Lower leg skin (tissue), 4 donors: ENCODE results near the gene KRT3. TPM values are rescaled to one million over a fixed set of nuclear protein-coding genes. Genes with fewer than 3 reads are reported as not detected.

Source experiments
- DNase-seq, 2 donors: peaks; one replicate each; pipeline ENCODE4 v3.0.0-alpha.2; 2019; ENCODE audit warnings: low spot score in 2 of 2
- H3K4me3 ChIP-seq: fragments of 200-600 bp; sonication (generic); 2 replicates; pipeline ENCODE4 v1.5.1; 2017; ENCODE audit warnings: mild to moderate bottlenecking, low read depth; ENCODE audit not compliant: poor library complexity, severe bottlenecking
- POLR2A ChIP-seq, 2 donors: fragments of 450-650 bp; IDR thresholded peaks; one replicate each; pipeline ENCODE4 v1.6.1; 2016 to 2017; ENCODE audit warnings: antibody characterized with exemption in 2 of 2, mild to moderate bottlenecking in 1 of 2, moderate library complexity in 1 of 2
- WGBS, 2 donors: methylation state at CpG; one replicate each; pipeline ENCODE4 v1.1.5; 2018; 5-methylcytosine and 5-hydroxymethylcytosine counted together
- intact Hi-C: fragments of 100-400 bp; cut with DNase I; formaldehyde crosslinking; loops from one replicate; pipeline ENCODE4 v1.15.0; 2023; ENCODE audit warnings: low total_unique reads
- total RNA-seq, 4 donors: library from RNA; depleted of rRNA; stranded (reverse); fragments of >200 nt; gene quantifications; one replicate each; pipeline ENCODE4 v1.1.0, GENCODE V29; 2016
- TF ChIP-seq, protein P1 (sequence below), 3 donors: fragments of 450-650 bp; IDR thresholded peaks; one replicate each; pipeline ENCODE4 v1.5.1; 2016; ENCODE audit warnings: antibody characterized with exemption in 3 of 3, mild to moderate bottlenecking in 3 of 3, moderate library complexity in 2 of 3

KRT3 gene
- total RNA-seq, 4 donors from 2014 or later = not detected

DNA sequence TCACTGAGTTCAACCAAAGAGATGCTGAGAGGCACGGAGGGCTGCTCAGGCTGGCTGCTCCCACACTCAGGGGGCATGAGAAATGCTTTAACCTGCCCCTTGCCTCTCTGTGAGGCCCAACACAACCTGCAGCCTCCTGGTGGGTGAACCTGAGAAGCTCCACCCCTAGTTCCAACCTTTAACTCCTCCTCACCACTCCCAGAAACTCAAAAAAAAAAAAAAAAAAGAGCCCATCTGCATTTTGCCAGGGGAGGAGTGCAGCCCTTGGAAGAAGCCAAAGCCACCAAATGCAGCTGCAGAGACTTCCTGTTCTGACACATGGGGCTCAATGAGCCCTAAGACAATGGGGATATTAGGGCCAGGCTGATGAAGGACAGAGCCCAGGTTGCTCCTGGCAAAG lies 9.1 kb upstream of the KRT3 start:
- no peak overlapping the region for H3K4me3 ChIP-seq
- DNase-seq = no peak
- intact Hi-C loops = no loop called here
- 53 to 67% methylated on average over 1 of the region's 1 CpG for WGBS, 2 donors
- TF ChIP-seq POLR2A (IDR thresholded peaks at IDR 0.05) = no peak
- TF ChIP-seq, protein P1, sequence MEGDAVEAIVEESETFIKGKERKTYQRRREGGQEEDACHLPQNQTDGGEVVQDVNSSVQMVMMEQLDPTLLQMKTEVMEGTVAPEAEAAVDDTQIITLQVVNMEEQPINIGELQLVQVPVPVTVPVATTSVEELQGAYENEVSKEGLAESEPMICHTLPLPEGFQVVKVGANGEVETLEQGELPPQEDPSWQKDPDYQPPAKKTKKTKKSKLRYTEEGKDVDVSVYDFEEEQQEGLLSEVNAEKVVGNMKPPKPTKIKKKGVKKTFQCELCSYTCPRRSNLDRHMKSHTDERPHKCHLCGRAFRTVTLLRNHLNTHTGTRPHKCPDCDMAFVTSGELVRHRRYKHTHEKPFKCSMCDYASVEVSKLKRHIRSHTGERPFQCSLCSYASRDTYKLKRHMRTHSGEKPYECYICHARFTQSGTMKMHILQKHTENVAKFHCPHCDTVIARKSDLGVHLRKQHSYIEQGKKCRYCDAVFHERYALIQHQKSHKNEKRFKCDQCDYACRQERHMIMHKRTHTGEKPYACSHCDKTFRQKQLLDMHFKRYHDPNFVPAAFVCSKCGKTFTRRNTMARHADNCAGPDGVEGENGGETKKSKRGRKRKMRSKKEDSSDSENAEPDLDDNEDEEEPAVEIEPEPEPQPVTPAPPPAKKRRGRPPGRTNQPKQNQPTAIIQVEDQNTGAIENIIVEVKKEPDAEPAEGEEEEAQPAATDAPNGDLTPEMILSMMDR (IDR thresholded peaks at IDR 0.05) = no peak

DNA sequence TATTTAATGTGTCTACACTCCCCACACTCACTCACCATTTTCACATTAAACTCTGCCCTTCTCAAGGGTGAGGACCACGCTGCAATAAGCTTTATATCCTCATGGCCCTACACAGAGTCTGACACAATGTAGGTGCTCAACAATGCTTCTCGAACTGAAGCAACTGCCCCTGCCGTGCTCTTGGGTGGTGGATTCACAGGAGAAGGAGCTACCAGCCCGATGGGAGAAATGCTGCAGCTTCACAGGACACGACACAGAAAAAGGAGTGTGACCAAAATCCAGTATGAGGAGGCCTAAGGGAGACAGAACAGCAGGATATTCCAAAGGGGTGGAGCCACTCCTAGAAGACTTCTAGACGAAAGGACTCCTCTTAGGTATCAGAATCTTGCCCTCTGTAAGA lies 6.5 kb upstream of the KRT3 start:
- intact Hi-C loops = no loop called here
- no peak for TF ChIP-seq POLR2A (IDR thresholded peaks at IDR 0.05)
- TF ChIP-seq, protein P1 (IDR thresholded peaks at IDR 0.05) = no peak
- no peak overlapping the region for H3K4me3 ChIP-seq
- WGBS, 2 donors = 66 to 69% methylated on average over 6 of the region's 6 CpGs
- DNase-seq = no peak

DNA sequence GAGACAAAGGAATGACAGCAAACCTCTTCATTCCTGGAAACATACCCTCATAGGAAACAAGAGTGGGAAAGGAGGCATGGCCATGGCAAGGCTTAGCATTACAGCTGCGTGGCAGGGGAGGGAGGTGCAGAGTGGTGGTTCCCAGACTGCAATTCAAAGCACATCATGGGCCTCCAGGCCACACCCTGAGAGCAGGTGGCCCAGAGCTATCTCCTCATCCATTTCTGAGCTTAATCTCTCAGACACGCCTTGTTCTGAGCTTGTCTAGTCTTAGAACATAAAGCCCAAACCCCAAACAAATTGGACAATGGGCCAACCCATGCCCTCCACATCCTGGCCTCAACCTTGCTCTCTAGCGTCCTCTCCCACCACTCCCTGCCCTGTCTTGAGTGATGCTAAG lies 5.9 kb upstream of the KRT3 start:
- WGBS, 2 donors = 62 to 68% methylated on average over 3 of the region's 3 CpGs
- TF ChIP-seq, protein P1 (IDR thresholded peaks at IDR 0.05) = no peak
- no peak for TF ChIP-seq POLR2A (IDR thresholded peaks at IDR 0.05)
- intact Hi-C loops = no loop called here
- H3K4me3 ChIP-seq = no peak overlapping the region
- no peak for DNase-seq

DNA sequence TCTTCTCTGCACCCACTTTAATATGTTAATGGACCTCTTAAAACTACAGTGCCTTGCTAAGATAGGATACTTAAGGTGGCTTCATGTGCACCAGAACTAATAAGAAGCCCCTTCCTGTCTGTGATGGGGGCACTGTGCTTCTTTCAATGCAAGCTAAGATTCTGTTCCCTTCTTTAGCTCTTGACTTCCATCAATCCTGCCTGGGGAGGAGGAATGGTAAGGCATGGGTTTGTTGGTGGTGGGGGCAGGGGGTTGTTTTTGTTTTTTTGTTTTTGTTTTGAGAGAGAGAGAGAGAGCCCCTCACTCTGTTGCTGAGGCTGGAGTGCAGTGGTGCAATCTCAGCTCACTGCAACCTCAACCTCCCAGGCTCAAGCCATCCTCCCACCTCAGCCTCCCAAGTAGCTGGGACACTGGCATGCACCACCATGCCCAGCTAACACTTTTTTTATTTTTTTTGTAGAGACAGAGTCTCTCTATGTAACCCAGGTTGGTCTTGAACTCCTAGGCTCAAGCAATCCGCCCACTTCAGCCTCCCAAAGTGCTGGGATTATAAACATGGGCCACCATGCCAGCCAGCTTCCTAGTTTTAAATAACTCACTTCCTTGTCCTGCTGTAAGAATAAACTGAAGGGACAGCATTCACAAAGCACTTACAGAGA lies 4.5 kb upstream of the KRT3 start:
- DNase-seq = no peak
- WGBS, 2 donors = 90 to 93% methylated on average over 1 of the region's 1 CpG
- TF ChIP-seq, protein P1 (IDR thresholded peaks at IDR 0.05) = no peak
- TF ChIP-seq POLR2A (IDR thresholded peaks at IDR 0.05) = no peak
- H3K4me3 ChIP-seq = no peak overlapping the region
- intact Hi-C loops = no loop called here

DNA sequence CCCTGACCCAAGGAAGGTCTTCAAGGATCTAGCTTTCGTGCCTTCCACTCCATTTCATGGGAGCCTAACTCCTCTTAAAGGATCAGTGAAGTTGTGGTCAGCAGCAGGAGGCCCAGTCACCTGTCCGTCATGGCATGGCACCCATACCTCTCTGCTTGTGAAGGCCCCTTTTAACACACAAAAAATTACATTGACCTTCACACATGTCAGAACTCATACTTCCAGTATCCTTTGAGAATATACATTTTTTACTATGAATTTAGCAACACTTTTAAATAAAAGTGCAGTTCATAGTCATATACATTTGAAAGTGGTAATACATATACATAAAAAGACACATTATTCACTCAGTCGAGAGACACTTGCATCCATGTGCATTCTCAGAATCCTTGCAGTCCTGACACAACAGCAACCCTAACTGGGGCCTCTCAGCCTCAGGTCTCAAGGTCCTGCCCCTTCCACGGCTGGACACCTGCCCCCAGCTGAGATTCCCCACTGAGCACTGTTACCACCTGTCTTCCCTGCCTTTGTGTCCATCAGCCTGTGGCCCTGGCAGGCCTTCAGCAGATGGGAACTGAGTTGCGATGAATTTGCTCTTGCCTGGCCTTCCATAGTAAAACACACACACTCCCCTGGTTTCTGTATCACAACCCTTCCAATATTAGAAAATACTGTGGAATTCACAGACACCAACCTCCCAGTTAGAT lies 3.7 kb upstream of the KRT3 start:
- TF ChIP-seq POLR2A (IDR thresholded peaks at IDR 0.05) = no peak
- TF ChIP-seq, protein P1 (IDR thresholded peaks at IDR 0.05) = no peak
- intact Hi-C loops = no loop called here
- WGBS, 2 donors = 75 to 89% methylated on average over 5 of the region's 5 CpGs
- no peak overlapping the region for H3K4me3 ChIP-seq
- no peak for DNase-seq
